ENCODE measurements around the gene BCL2A1. TPM values are rescaled to one million over a fixed set of nuclear protein-coding genes. Genes with fewer than 3 reads are reported as not detected.

Gene BCL2A1
- total and polyA plus RNA-seq, 4 donors: 0.50 to 2.9 (median 1.2) TPM

GRCh38 chr15:79943820-79944219 lies 27.2 kb downstream of the BCL2A1 start:
- no peak overlapping the region for H3K27ac ChIP-seq (ENCODE audit: low read depth in 1 of 2, low read length in 2 of 2)
- TF ChIP-seq HNF4G (IDR thresholded peaks at IDR 0.05) (no peak), JUND (IDR thresholded peaks at IDR 0.05) (no peak), EGR1 (IDR thresholded peaks at IDR 0.05; ENCODE audit: low read depth in 2 of 2) (no peak), ZBTB33 (IDR thresholded peaks at IDR 0.05) (no peak), SP1 (IDR thresholded peaks at IDR 0.05) (no peak), REST (IDR thresholded peaks at IDR 0.05) (no peak), ATF3 (IDR thresholded peaks at IDR 0.05) (no peak), FOXA2 (IDR thresholded peaks at IDR 0.05) (no peak), GABPA (IDR thresholded peaks at IDR 0.05 in 1 of 2, conservative IDR thresholded peaks at IDR 0.05 in 1 of 2) (no peak), HNF4A (conservative IDR thresholded peaks at IDR 0.05) (no peak), YY1 (IDR thresholded peaks at IDR 0.05) (no peak), RXRA (IDR thresholded peaks at IDR 0.05) (no peak), FOXA1 (IDR thresholded peaks at IDR 0.05) (no peak), MAX (IDR thresholded peaks at IDR 0.05) (no peak), CTCF (IDR thresholded peaks at IDR 0.05; ENCODE audit: low read depth, low read length, missing input control) (no peak), RAD21 (IDR thresholded peaks at IDR 0.05) (no peak), TAF1 (conservative IDR thresholded peaks at IDR 0.05) (no peak), NR2F2 (IDR thresholded peaks at IDR 0.05) (no peak)
- no peak for DNase-seq (ENCODE audit: low spot score)
- H3K9ac ChIP-seq (ENCODE audit: low read depth in 1 of 2, low read length in 2 of 2): no peak overlapping the region
- H3K4me1 ChIP-seq (ENCODE audit: control insufficient read depth in 4 of 4, insufficient read depth in 4 of 4, low read length in 3 of 4): no peaks in the 10 kb centered on the region
- no peaks in the 10 kb centered on the region for H3K27me3 ChIP-seq (ENCODE audit: control insufficient read depth in 4 of 4, insufficient read depth in 4 of 4, low read length in 3 of 4)
- H3K9me3 ChIP-seq (ENCODE audit: control insufficient read depth in 4 of 4, low read length in 3 of 4): no peaks in the 10 kb centered on the region
- H3K4me3 ChIP-seq (ENCODE audit: low read depth in 1 of 3, low read length in 3 of 3): no peak overlapping the region
- WGBS: 80% methylated on average over 1 of the region's 1 CpG
- no peaks in the 10 kb centered on the region for H3K36me3 ChIP-seq (ENCODE audit: control insufficient read depth in 4 of 4, insufficient read depth in 3 of 4, low read depth in 1 of 4, low read length in 3 of 4)

Measured in liver (tissue), 9 donors.